HG03342 (cell line): ENCODE data around the gene SMCO4.

ENCODE experiments used
- ATAC-seq: cut with Tn5 transposase; IDR thresholded peaks from one replicate; pipeline ENCODE4 v1.9.1; 2021; ENCODE audit warnings: mild to moderate bottlenecking, moderate library complexity; ENCODE audit not compliant: unreplicated experiment

Gene SMCO4

DNA sequence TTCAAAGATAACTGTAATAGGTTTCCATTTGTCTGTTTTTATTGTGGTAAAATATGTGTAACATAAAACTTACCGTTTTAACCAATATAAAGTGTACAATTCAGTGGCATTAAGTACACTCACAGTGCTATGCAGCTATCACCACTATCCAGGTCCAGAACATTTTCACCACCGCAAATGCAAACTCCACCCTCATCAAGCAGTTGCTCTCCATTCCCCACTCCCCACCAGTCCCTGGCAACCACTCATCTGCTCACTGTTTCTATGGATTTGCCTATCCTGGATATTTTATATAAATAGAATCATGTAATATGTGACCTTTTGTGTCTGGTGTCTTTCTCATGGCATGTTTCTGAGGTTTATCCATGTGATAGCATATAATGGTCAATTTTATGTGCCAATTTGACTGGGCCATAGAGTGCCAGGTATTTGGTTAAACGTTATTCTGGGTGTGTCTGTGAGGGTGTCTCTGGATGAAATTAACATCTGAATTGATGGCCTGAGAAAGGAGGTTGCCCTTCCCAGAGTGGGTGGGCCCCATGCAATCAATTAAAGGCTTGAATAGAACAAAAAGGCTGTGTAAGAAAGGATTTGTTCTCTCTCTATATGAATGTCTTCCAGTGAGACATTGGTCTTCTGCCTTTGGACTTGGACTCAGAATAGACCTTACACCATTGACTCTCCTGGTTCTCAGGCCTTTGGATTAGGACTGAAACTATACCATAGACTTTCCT is 17.2 kb upstream of the SMCO4 start:
- no peak for ATAC-seq

DNA sequence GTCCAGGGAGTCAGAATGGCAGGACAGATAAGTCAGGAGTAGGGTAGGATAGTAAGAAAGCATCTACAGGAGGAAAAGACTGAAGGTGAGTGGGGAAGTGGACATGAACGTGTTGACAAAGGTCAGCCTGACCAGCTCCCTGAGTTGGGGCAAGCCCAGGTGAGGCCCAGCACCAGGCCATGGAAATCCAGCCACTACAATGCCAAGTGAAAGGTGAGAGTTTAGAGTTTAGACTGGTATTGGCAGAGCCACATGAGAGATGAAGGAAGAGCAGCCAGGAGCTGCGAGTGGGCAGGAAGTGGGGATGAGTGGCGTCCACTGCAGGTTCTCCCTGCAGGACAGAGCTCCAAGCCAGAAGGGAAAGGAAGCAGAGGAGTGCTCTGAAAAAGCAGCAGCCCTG is 16.5 kb upstream of the SMCO4 start:
- no peak for ATAC-seq

DNA sequence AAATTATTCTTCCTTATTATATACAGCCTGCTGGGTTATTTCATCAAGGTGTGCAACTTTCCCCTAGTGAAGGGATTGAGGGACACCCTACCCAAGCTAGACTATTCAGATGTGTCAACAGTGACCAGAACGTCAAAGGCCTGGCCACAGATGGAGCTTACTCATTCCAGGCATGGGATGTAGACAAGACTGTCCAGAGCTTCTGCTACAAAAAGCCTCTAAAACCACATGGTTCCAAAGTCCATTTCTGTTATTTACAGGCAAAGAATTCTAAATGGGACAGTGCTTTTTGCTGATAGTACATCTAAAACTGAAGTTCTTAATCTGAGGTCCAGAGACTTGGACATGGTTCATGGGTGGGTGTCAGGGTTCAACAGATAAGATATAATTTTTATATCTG is 9.7 kb upstream of the SMCO4 start:
- no peak for ATAC-seq

DNA sequence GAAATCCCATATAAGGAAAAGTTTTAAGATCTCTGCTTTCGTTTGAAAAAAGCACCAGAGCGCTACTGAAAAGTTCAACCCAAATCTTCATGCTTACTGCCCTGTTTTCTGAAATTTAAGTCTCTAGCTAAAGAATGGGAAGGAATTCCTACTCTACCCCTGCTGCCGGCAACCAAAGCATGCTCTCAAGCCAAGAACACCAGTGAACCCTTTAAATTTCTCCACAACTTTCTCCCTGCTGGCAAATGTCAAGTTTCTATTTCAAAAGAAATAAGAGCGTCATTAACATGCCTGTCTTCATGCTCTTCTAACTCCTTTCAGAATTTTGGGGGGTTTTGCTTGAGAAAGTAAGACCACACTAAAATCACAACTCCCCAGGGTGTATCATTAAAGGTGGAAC is 6.8 kb upstream of the SMCO4 start:
- no peak for ATAC-seq

DNA sequence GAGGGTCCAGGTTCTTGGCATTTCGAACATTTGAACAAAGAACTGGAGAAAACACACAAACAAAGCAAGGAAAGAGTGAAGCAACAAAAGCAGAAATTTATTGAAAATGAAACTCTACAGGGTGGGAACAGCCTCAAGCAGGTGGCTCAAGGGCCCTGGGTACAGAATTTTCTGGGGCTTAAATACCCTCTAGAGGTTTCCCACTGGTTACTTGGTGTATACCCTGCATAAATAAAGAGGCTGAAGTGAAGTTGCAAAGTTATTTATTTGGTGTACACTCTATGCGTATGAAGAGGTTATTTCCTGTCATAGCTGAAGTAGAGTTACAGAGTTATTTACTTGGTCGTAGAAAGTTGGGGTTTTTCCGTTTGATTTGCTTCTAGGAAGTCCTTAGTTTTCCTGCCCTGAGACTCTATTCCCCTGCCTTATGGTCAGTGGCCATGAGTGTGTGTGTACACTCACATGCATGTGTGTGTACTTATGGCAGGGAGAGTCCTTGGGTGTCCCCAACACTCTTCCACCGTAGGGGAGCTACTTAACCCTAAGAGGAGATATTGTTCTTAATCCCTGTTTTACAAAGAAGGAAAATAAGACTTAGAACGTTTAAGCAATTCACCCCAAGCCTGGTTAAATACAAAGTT is 5.6 kb upstream of the SMCO4 start:
- ATAC-seq = no peak

DNA sequence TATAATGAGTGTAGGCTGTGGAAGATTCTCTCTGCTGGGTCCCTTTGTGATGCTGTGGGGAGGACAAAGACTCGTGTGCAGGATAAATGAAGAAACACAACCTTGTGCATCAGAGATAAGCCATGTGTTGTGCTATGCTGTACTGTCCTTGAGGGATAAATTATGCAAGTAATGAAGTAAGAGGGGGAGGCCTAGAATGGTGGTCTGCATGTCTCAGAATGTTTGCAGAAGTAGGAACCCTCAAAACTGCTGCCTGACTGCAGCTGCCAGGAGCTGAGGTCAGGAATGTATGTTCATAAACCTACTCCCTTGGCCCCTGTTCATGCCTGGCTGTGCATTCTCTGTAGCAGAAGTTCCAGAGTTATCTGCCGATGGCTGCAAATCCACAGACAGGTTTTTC is 4.6 kb upstream of the SMCO4 start:
- ATAC-seq = no peak

DNA sequence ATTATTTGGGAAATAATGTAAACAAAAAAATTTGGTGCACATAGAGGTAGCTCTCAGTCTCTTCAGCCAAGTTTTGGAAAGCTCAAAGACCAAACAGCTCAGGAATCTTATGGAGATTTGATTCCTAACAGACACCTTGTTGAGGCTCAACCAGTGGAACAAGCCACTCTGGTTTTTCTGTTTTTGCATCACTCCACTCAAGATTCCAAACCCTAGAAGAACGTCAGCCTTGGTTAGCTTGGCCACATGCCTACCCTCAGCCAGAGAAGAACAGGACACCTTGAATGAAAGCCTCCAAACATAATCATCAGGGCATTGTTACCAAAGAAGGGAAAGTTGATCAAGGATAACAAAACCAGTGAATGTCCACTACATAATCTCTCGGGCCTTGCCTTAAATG is 3.8 kb upstream of the SMCO4 start:
- ATAC-seq = no peak

DNA sequence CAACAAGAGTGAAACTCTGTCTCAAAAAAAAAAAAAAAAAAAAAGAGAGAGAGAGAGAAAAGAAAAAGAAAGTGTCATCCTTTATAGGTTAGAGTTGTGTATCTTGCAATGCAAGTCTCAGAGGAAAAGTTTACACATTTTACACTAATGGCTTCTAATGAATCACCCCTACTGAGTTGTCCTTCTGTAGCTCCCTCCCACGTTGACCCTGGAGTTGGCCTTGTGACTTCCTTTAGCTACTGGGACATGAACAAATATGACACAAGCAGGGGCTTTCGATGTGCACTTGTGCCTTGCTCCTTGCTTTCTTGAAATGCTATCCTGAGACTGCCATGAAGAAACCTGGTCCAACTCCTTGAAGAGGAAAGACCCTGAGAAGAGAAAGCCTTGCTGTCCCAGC is 2.4 kb upstream of the SMCO4 start:
- no peak for ATAC-seq

DNA sequence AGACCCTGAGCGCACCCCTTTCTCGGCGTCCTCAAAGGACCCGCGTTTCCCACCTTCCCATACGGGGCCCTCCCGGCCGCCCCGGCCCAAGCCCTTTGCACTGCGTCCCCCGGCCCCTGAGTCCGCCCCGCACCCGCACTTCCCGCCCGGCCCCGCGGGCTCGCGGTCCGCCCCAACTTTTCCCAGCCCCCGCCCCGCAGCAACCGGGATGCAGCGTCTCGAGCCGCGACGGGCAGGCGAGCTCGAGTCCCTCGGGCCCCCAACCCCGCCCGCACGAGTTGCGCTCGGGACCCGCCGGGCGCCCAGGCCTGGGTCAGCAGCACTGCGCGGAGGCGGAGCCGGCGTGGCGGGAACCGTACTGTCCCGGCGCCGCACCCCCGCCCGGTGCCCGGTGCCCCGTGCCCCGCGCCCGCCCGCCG is 371 bp downstream of the SMCO4 start:
- ATAC-seq = peak; percentile 32

DNA sequence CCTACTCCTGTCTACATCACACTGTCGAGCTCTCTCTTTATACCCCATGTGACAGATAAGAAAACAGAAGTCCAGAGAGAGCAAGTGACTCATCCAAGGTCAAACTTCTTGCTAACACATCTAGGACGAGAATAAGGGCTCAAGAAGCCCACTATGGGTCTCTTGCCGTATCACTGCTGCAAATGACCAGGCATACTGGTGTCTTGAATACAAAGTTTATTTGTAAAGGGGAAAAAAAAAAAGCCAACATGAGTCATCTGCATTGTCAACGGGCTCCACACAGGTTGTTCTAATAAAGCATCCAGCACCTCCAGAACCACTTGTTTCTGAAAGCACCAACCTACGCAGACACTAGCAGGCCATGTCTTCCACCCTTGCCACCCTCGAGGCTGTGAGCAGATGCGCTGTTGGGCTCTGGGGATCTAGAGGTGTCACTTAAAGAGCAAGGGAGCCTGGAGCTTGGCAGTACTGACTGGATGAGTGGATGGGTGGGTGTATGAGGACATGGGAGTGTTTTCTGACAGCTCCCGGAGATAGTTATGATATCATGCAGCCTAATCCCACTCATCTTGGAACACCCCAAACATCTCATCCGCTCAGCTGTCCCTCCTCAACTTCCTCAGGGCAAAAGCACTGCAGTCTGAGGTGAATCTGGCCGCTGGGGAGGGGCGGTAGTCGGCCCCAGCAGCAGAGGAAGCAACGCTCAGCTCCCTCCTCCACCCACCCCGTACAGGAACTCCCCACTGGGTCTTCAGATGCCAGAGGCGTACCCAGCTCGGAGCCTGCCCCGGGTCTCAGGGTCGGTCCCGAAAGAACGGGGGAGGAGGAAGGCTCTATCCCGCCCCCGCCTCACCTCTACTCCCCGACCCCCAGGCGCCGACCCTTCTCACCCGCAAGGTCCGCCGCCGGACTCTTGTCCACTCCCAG is 1.0 kb downstream of the SMCO4 start:
- peak; percentile 60 for ATAC-seq

DNA sequence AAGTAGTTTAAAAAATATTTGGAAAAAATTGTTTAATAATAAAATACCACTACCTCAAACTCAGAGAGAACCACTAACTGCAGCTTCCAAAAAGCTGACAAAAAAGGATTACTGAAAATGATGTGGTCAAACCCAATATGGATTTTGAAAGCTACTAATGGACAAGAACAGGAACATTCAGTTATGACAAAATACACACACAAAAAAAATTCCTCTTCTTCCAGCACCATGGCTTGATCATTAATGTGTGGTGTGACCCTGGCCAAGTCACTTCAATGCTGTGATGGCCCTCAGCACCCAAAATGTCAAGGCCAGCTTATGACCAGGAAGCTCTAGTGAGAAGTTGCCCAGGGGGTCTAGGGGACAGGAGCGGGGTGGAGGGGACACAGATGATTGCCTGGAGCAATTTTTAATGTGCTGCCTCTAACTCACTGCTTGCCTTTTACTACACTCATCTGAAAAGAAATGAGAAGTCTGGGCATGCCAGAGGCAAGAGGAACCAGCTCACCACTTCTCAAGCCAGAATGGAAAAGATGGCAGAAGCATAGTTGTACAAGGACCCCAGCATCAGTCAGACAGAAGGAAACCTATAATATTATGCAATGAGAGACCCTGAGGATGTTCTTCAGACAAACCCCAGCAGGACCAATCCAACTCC is 2.2 kb downstream of the SMCO4 start:
- no peak for ATAC-seq

DNA sequence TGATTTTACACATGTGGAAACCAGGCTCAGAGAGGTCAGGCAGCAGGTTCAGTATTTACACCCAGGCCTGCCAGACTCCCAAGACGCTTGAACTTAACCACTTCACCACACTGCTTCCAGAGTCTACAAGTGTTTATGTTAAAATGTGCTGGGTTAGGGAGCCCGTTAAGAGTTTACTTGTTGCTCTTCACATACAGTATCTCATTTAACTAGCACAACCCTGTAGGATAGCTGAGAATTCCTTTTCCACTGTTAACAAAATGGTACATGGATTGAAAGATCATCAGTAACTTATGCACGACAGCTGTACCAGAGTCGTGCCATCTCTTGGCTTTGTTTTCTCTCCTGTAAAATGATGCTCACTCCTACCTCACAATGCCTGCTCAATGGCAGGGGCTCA is 2.9 kb downstream of the SMCO4 start:
- no peak for ATAC-seq

DNA sequence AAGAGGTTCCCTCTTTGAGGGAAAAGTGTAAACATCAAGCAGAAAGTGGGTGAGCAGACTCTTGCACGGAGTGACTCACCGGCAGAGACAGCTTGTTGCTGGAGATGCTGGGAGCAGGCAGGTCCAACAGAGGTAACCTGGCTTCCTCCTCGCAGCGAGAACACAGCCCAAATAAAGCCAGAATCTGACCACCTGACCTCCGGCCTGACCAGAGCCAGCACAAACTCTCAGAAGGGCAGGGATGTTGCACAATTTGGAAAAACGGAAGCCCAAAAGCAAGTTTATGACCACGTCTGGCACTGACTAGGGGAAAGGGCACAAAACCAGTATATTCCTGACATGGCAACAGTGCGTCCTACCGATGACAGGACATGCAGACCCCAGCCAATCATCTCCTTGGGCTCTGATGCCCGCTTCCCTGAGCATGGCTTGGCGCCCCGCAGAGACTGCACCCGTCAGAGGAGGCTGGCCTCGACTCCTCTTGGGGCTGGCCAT is 5.4 kb downstream of the SMCO4 start:
- no peak for ATAC-seq

DNA sequence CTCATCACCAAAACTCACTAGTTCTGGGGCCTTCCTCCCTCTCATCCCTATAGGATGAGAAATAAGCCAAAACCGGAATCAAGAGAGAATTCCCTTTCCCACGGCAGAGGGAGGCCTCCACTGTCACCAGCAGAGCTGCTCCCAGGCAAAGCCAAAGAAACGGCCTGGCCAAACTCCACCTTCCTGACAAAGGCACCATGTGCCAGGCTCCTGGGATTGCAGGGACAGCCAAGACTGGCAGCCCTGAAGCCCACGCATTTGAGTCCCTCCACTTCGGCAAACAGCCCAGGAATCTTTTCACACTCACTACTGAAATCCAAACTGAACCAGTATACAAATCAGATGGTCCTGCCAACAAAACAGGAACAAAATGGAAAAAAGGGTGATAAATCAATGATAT is 6.1 kb downstream of the SMCO4 start:
- no peak for ATAC-seq

DNA sequence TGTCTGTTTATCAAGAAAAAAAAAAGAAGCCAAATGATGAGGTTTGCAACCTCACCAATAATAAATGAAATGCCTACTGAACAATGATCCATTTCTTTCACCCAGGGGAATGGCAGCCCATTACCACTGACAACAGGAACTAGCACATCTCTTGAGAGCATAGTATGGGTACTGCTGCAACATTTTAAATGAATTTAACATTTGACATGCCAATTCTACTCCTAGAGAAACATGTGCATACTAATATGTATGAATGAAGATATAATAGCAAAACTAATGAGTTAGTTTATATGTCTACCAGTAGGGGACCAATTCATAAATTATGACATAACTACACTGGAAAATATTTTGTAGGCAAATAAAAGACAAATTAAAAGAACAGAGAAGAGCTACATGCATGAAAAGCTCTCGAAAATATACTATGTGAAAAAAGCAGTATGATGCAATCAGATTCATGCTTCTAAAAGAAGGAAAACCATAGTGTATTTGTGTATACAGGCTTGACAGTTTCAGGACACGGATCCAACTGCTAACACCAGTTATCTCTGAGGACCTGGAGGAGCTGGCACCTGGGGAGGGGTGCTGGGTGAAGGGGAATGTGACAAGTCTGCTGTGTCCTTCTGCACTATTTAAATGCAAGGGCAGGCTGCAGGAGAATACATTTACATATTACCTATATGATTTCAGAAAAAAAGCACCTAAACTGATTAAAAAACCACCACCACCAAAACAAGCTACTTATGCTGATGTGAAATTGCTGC is 6.9 kb downstream of the SMCO4 start:
- ATAC-seq = no peak

DNA sequence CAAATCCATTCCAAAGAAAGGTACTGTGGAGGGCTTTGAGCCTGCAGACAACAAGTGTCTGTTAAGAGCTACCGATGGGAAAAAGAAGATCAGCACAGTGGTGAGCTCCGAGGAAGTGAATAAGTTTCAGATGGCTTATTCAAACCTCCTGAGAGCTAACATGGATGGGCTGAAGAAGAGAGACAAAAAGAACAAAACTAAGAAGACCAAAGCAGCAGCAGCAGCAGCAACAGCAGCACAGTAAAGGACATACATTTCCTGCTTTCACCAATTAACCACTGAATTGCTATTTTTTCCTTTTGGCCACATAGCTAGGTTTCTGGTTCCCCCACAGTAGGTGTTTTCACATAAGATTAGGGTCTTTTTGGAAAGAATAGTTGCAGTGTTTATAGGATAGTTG is 7.6 kb downstream of the SMCO4 start:
- ATAC-seq = peak; percentile 39

DNA sequence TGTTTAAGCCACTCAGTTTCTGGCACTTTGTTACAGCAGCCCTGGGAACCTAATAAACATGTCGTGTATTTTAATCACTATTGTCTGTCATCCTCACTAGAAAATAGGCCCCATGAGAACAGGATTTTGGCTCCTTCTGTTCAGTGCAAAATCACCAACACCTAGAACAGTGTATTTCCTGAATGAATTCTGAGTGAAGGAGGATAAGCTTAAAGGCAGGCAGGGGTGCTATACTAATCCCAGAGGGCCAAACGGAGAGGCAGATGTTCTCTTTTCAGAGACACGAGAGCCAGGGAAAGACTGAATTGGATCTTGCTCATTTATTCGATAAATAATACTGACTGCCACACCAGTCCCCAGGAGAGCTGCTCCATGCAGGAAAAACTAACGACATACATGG is 10.4 kb downstream of the SMCO4 start:
- ATAC-seq = no peak

DNA sequence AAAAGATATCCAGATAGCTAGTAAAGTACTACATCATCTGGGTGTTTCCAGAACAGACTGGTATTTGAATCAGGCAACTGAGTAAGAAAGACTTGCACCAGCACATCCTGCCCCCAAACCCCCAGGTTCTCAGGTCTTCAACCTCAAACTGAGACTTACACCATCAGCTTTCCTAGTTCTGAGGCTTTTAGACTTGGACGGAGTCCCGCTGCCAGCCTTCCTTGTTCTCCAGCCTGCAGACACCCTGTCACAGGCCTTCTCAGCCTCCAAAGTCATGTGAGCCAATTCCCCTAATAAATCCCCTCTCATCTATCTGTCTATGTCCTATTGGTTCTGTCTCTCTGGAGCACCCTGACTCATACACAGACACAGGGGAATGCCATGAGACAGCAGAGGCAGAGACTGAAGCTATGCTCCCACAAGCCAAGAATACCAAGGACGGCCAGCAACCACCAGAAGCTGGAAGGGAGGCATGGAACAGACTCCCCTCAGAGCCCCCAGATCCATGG is 10.9 kb downstream of the SMCO4 start:
- ATAC-seq = peak; percentile 35

DNA sequence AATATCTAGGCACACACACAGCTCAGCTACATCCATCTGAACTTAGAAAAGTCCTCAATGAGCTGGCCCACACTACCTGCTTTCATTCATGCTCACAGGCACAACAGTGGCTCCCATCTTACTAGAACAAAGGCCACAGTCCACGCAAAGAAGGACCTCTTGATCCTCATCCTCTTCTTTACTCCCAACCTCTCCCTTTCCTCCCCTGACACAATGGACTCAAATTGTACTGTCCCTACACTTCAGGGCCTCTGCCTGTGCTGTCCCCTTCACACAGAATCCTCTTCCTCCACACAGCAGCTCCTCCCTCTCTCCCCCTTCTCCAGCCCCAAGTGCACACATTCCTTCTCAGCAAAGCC is 12.7 kb downstream of the SMCO4 start:
- ATAC-seq = no peak
